Tibial nerve (tissue), 3 donors: ENCODE data around the gene RAB30.

ENCODE experiments used
- CTCF ChIP-seq, 5 experiments: fragments of 200-600 bp in 3 of 5; fragments of 450-650 bp in 2 of 5; sonication (generic) in 3 of 5; IDR thresholded peaks; one replicate each; pipeline ENCODE4 v1.5.1; 2016 to 2019; ENCODE audit warnings: antibody characterized with exemption in 5 of 5, mild to moderate bottlenecking in 3 of 5, moderate library complexity in 2 of 5
- POLR2A ChIP-seq, 2 donors: fragments of 450-650 bp; IDR thresholded peaks; one replicate each; pipeline ENCODE4 v1.6.1; 2017; ENCODE audit warnings: antibody characterized with exemption in 2 of 2, mild to moderate bottlenecking in 2 of 2, moderate library complexity in 2 of 2

- TF ChIP-seq CTCF (IDR thresholded peaks at IDR 0.05): no peak
- TF ChIP-seq POLR2A (IDR thresholded peaks at IDR 0.05): no peak
Observed at GRCh38 chr11:83011333-83012167, 60.1 kb downstream of the RAB30 start.
